Erythroblast (primary cell): ENCODE data around the gene GSDME.

ENCODE experiments used
- GATA1 ChIP-seq: IDR thresholded peaks from 2 replicates; pipeline ENCODE4 v1.6.1; 2011; ENCODE audit warnings: low read depth, mild to moderate bottlenecking, control low read depth, low read length, moderate library complexity
- POLR2A ChIP-seq: IDR thresholded peaks from 2 replicates; pipeline ENCODE4 v1.6.1; 2011; ENCODE audit warnings: mild to moderate bottlenecking, low read length

- TF ChIP-seq POLR2A (no peak), GATA1 (no peak)
These were observed 58.6 kb downstream of the GSDME start for GRCh38 chr7:24698531-24699266.
